Cardiac fibroblast (primary cell): ENCODE results near the gene AAMP.

ENCODE experiments used
- DNase-seq, 2 donors: peaks; one replicate each; pipeline versions ENCODE4 v3.0.0 to v3.0.0-alpha.2; 2010; ENCODE audit warnings: low read depth in 2 of 2
- H3K4me3 ChIP-seq, 2 donors: replicated peaks in 1 of 2; 1 replicate in 1 of 2; 2 replicates in 1 of 2; pipeline ENCODE4 v1.5.1; 2011; ENCODE audit warnings: low read depth in 2 of 2, low read length in 2 of 2, mild to moderate bottlenecking in 2 of 2, moderate library complexity in 1 of 2
- CTCF ChIP-seq: IDR thresholded peaks from one replicate; pipeline ENCODE4 v1.5.1; 2011; ENCODE audit warnings: low read depth, mild to moderate bottlenecking, low read length, inconsistent platforms

The AAMP gene

GRCh38 chr2:218301176-218301819 is 31.4 kb upstream of the AAMP start:
- peak; percentile 87 to 88 for DNase-seq
- peak; percentile 92 for TF ChIP-seq CTCF
- no peak overlapping the region for H3K4me3 ChIP-seq

GRCh38 chr2:218300141-218300540 is 30.2 kb upstream of the AAMP start:
- no peak for TF ChIP-seq CTCF
- no peak overlapping the region for H3K4me3 ChIP-seq
- DNase-seq: no peak

GRCh38 chr2:218298314-218298875 is 28.5 kb upstream of the AAMP start:
- no peak for TF ChIP-seq CTCF
- H3K4me3 ChIP-seq: no peak overlapping the region
- DNase-seq: no peak

GRCh38 chr2:218296847-218297246 is 26.9 kb upstream of the AAMP start:
- no peak for DNase-seq
- no peak for TF ChIP-seq CTCF
- H3K4me3 ChIP-seq: no peak overlapping the region

GRCh38 chr2:218296200-218296599 is 26.3 kb upstream of the AAMP start:
- no peak overlapping the region for H3K4me3 ChIP-seq
- TF ChIP-seq CTCF: no peak
- DNase-seq: no peak

GRCh38 chr2:218295029-218295428 is 25.1 kb upstream of the AAMP start:
- DNase-seq: peak; percentile 28 to 68
- no peak overlapping the region for H3K4me3 ChIP-seq
- no peak for TF ChIP-seq CTCF
